ENCODE data around the gene MROH7. TPM values are rescaled to one million over a fixed set of nuclear protein-coding genes. Genes with fewer than 3 reads are reported as not detected.

The MROH7 gene
- total RNA-seq, 2 donors from 2014 or later: 5.2 to 18.0 TPM

DNA sequence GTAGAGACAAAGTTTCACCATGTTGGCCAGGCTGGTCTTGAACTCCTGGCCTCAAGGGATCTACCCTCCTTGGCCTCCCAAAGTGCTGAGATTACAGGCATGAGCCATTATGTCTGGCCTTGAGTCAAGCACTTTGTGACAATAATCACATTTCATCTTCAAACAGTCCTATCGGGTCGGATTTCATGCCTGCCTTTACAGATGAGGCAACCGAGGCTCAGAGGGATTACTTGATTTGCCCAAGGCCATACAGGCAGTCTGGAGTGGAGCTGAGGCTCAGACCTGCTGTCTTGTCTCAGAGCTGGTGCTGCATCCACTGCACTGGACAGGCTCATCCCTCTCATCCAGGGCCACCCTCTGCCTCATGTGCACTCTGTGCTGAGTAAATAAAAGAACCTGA, 44.8 kb upstream of the MROH7 start:
- Histone ChIP-seq H3K4me3 (no peak overlapping the region), H3K4me1 (replicated peaks) (no peaks in the 10 kb centered on the region), H3K36me3 (no peaks in the 10 kb centered on the region), H3K9me3 (no peaks in the 10 kb centered on the region), H3K27ac (no peak overlapping the region), H3K27me3 (replicated peaks; ENCODE audit: insufficient read depth) (no peaks in the 10 kb centered on the region)
- intact Hi-C loops (cut with DNase I): no loop called here
- no peak for DNase-seq (ENCODE audit: low spot score)
- WGBS: 81% methylated on average over 3 of the region's 3 CpGs
- no peak for TF ChIP-seq POLR2A (IDR thresholded peaks at IDR 0.05)
- TF ChIP-seq POLR2AphosphoS5 (IDR thresholded peaks at IDR 0.05): no peak
- TF ChIP-seq, protein P1, sequence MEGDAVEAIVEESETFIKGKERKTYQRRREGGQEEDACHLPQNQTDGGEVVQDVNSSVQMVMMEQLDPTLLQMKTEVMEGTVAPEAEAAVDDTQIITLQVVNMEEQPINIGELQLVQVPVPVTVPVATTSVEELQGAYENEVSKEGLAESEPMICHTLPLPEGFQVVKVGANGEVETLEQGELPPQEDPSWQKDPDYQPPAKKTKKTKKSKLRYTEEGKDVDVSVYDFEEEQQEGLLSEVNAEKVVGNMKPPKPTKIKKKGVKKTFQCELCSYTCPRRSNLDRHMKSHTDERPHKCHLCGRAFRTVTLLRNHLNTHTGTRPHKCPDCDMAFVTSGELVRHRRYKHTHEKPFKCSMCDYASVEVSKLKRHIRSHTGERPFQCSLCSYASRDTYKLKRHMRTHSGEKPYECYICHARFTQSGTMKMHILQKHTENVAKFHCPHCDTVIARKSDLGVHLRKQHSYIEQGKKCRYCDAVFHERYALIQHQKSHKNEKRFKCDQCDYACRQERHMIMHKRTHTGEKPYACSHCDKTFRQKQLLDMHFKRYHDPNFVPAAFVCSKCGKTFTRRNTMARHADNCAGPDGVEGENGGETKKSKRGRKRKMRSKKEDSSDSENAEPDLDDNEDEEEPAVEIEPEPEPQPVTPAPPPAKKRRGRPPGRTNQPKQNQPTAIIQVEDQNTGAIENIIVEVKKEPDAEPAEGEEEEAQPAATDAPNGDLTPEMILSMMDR (IDR thresholded peaks at IDR 0.05): no peak

DNA sequence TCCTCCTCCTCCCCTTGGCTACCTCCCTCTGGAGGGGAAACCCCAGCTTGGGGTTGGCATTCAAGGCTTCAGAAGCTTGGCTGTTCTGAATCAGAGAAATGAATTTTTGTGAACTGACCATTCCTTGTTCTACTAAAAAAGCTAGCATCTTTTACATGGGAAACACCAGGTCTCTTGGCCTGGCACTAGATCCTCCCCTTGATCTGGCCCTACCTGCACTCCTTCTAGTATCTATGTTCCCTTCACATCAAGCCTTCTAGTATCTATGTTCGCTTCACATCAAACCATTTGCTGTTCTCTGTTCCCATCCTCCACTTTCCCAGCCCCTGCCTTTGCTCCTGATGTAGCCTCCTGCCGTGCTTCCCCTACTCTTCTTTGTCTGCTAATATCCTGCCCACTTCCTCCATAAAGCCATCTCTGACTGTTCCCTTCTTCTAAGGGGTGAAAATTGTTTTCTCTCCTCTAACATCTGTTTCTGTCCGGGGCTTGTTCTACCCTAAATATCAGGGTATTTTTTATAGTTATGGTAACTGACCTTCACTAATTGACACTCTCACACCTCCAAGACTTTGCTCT, 44.0 kb upstream of the MROH7 start:
- intact Hi-C loops (cut with DNase I): no loop called here
- TF ChIP-seq POLR2A (IDR thresholded peaks at IDR 0.05) (no peak), POLR2AphosphoS5 (IDR thresholded peaks at IDR 0.05) (no peak)
- TF ChIP-seq, protein P1 (IDR thresholded peaks at IDR 0.05): no peak
- no peak for DNase-seq (ENCODE audit: low spot score)
- Histone ChIP-seq H3K27ac (no peak overlapping the region), H3K4me1 (replicated peaks) (no peaks in the 10 kb centered on the region), H3K27me3 (replicated peaks; ENCODE audit: insufficient read depth) (no peaks in the 10 kb centered on the region), H3K4me3 (no peak overlapping the region), H3K36me3 (no peaks in the 10 kb centered on the region), H3K9me3 (no peaks in the 10 kb centered on the region)
- 80% methylated on average over 3 of the region's 3 CpGs for WGBS

DNA sequence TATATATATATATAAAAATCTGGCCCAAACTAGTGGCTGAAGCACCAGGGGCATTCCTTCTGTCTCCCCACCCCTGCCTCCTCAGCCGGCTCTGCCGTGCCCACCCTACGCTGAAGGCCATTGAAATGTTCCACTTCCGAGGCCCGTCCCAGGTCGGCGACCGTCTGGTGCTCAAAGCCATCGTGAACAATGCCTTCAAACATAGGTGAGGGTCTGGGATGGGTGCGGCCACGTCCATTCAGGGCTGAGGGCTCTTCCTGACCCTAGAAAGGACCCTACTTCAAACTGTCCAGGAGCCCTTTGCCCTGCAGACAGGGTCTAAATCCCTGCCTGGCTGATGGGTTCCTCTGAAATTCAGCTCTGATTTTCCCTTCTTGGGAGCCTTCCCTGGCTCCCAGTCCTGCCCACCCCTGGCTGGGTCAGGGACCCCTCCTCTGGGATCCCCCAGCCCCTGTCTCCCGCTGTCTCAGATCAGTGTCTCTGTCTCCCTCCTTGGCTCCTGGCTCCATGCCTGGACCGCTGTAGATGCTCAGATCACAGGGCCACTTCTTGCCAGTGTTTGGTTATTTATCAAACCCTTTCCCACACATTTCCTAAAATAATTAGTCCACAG, 42.3 kb upstream of the MROH7 start:
- H3K27me3 ChIP-seq (replicated peaks; ENCODE audit: insufficient read depth): no peaks in the 10 kb centered on the region

DNA sequence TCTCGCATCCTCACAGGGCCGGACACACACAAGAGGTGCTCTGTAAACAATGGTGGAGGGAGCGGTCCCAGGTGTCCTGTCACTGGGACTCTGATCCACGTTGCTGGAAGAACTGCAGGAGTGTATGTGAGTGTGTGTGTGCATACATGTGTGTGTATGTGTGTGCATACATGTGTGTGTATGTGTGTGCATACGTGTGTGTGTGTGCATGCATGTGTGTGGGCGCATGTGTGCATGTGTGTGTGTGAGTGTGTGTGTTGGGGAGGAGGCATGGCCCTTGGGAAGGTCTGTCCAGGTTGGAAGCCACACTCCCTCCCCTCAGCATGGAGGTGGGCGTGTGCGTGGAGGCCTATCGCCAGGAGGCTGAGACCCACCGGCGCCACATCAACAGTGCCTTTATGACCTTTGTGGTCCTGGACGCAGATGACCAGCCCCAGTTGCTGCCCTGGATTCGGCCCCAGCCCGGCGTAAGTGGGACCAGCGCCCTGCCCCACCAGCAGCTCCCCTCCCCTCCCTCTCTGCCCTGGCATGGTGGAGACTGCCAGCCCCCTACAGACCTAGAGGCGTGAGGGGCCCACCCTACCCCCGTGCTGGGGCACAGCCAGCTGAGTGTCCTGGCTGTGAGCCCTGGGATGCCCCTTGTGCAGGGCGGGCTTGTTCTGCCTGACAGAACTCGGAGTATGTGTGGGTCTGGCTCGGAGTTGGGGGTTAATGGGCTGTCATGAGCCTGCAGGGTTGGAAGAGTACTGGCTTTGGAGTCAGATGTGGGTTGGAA, 40.5 kb upstream of the MROH7 start:
- no peaks in the 10 kb centered on the region for H3K36me3 ChIP-seq
- TF ChIP-seq, protein P1 (IDR thresholded peaks at IDR 0.05): no peak
- TF ChIP-seq POLR2A (IDR thresholded peaks at IDR 0.05) (no peak), POLR2AphosphoS5 (IDR thresholded peaks at IDR 0.05) (no peak)
- H3K4me1 ChIP-seq (replicated peaks): no peaks in the 10 kb centered on the region
- 72% methylated on average over 19 of the region's 21 CpGs for WGBS
- no peaks in the 10 kb centered on the region for H3K9me3 ChIP-seq
- H3K27ac ChIP-seq: no peak overlapping the region
- no peak for DNase-seq (ENCODE audit: low spot score)
- H3K27me3 ChIP-seq (replicated peaks; ENCODE audit: insufficient read depth): no peaks in the 10 kb centered on the region
- no peak overlapping the region for H3K4me3 ChIP-seq
- intact Hi-C loops (cut with DNase I): no loop called here

More for the DNA sequence above, 42.3 kb upstream of the MROH7 start:
- Histone ChIP-seq H3K9me3 (no peaks in the 10 kb centered on the region), H3K27ac (no peak overlapping the region), H3K4me1 (replicated peaks) (no peaks in the 10 kb centered on the region), H3K36me3 (no peaks in the 10 kb centered on the region), H3K4me3 (no peak overlapping the region)
- no peak for DNase-seq (ENCODE audit: low spot score)
- TF ChIP-seq POLR2A (IDR thresholded peaks at IDR 0.05) (no peak), POLR2AphosphoS5 (IDR thresholded peaks at IDR 0.05) (no peak)
- TF ChIP-seq, protein P1 (IDR thresholded peaks at IDR 0.05): no peak
- WGBS: 90% methylated on average over 13 of the region's 13 CpGs
- intact Hi-C loops (cut with DNase I): no loop called here
